ENCODE data around the gene EARS2.
"Not testable (repeated sequence)": the region's sequence is repeated elsewhere in the genome, so short reads cannot be mapped to it uniquely, and the experiment has no call there.

EARS2 gene

GRCh38 chr16:23566724-23567123, 9.6 kb upstream of the EARS2 start:
- no peak for DNase-seq

DNA sequence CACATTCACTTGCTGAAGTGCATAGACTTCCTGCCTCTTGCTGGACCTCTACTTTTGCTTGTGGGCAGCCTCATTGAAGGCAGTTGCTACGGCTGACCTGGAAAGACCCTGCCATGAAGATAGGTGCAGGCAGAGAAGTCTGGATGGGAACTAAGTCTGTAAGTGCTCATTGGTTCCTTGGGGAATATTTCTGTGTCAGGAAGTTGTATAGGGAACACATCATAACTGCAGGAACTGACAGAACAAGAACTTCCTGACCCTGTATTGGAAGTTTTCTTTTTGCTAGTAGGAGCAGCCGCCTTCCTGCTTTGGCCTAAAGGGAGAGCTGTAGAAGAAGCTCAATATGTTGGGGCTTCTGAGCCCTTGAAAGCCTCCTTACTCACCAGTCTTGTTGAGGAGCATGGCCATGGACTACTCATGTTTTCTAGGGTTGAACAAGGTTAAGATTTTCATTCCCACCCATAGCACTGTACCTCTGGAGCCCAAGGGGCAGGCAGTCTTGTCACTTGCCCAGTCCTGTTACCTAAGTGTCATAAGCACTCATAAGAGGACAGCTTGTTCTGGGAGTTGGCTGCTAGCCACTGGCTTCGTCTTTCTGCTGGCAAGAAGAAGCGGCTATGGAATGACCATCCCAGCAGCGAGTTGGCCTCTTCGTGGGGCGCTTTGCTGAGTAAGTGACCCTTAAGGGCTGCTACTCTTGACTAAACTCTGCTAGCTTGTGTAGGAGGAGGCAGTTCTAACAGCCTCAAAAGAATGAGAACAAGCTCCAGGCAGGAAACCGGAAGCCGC, 7.6 kb upstream of the EARS2 start:
- DNase-seq, result no peak

DNA sequence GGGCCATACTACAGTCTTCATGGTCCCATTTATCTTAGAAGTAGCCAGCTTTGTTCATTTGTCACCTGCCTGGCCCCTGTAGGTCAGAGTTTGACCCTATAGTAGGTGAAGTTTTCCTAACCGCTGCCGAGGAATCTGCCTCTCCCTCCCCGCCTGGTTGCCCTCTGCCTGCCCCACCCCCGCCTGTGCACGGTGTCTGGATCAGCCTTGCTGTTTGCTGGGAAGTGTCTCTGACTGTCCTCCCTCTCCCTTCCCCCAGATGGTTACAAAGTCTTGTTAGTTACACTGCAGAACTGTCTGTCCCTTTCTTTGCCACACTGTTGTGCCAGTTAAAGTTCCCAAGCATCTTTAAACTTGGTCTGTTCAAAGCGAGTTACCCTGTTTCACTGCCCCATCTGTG, 6.0 kb upstream of the EARS2 start:
- DNase-seq, result no peak

DNA sequence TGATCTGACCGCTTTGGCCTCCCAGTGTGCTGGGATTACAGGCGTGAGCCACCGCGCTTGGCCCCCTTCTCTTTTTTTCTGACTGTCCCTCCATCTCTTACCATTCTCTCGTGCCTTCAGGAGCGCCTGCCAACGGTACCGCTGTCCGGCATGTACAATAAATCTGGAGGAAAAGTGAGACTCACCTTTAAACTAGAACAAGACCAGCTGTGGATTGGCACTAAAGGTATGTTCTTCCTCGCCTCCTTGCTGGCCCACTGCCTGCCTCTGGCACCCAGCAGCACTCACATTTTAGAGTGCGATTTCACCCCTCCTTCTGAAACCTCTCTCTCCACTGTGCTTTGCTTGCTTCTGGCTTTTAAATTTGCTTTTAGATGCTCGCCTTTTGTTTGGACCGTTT, 5.4 kb upstream of the EARS2 start:
- DNase-seq, result no peak

DNA sequence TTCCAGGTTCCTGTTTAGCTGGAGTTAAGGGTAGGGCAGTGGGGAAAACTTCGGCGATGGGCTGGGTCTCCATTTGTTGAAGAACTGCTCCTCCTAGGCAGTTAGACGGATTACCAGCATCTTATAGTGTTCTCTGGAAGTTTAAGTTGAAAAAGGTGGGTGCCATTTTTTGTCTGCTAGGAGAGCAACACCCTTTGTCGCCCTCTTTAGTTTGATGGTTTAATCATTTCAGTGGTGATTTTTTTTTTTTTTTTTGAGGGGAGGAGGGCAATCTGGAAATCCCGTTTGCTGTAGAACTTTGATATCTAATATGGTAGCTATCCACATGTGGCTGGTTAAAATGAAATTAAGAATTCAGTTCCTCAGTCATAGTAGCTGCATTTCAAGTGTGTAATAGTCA, 4.4 kb upstream of the EARS2 start:
- DNase-seq, result no peak

GRCh38 chr16:23557779-23558702, 891 bp upstream of the EARS2 start:
- DNase-seq, result no peak

GRCh38 chr16:23554536-23554935, 2.6 kb downstream of the EARS2 start:
- DNase-seq, result no peak

DNA sequence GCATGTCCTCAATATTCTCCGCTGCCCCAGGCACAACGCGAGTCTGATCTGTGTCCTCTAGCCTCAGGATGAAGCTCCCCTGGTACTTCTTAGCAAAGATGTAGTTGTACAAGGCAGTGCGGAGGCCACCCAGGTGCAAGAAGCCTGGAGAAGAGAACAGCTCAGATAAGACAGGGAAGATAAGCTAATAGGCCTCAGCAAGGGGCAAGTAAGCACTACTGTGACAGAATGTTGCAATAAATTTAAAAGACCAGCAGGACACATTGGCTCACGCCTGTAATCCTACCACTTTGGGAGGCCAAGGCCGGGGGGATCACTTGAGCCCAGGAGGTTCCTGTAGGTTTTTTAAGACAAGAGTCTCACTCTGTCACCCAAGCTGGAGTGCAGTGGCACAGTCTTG, 5.0 kb downstream of the EARS2 start:
- no peak for DNase-seq

DNA sequence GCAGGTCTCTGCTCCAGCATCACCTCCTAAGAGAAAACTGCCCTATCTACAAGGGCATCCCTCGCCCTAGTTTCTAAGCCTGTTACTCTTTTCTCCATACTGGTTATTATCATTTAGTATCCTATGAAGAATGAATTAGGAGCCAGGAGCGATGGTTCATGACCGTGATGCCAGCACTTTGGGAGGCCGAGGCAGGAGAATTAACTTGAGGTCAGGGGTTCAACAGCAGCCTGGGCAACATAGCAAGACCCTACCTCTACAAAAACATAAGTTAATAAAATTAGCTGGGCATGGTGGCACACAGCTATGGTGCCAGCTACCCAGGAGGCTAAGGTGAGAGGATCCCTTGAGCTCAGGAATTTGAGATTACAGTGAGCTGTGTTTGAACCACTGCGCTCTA, 7.2 kb downstream of the EARS2 start:
- DNase-seq, result no peak

- no peak for DNase-seq
Measured at GRCh38 chr16:23544436-23544835, 12.7 kb downstream of the EARS2 start.

- DNase-seq, result not testable (repeated sequence)
Measured at GRCh38 chr16:23540817-23541178, 16.4 kb downstream of the EARS2 start.

- DNase-seq, result no peak
Measured at GRCh38 chr16:23539984-23540816, 16.9 kb downstream of the EARS2 start.

DNA sequence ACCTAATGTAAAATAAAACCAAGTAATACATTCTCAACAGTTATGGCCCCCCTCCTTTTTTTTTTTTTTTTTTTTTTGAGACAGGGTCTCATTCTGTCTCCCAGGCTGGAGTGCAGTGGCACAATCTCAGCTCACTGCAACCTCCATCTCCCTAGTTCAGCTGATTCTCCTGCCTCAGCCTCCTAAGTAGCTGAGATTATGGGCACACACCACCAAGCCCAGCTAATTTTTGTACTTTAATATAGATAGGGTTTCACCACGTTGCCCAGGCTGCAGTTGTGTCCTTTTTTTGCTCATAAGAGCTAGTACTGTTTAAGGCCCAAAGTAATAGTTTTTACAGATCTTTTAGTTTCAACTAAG, 18.3 kb downstream of the EARS2 start:
- no peak for DNase-seq

DNA sequence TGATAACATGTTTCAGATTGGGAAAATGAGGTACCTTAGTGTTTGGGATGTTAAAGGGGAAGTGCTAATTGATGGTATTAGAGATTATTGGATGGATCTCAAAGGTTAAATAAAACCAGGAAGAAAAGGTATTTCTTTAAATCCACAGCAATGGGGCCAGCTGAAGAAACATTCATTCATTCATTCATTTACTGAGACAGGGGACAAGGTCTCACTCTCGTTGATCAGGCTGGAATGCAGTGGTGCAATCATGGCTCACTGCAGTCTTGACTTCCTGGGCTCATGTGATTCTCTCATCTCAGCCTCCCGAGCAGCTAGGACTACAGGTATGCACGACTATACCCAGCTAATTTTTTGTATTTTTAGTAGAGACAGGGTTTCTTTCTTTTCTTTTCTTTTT, 19.8 kb downstream of the EARS2 start:
- no peak for DNase-seq

GRCh38 chr16:23535901-23536300, 21.2 kb downstream of the EARS2 start:
- DNase-seq, result no peak

DNA sequence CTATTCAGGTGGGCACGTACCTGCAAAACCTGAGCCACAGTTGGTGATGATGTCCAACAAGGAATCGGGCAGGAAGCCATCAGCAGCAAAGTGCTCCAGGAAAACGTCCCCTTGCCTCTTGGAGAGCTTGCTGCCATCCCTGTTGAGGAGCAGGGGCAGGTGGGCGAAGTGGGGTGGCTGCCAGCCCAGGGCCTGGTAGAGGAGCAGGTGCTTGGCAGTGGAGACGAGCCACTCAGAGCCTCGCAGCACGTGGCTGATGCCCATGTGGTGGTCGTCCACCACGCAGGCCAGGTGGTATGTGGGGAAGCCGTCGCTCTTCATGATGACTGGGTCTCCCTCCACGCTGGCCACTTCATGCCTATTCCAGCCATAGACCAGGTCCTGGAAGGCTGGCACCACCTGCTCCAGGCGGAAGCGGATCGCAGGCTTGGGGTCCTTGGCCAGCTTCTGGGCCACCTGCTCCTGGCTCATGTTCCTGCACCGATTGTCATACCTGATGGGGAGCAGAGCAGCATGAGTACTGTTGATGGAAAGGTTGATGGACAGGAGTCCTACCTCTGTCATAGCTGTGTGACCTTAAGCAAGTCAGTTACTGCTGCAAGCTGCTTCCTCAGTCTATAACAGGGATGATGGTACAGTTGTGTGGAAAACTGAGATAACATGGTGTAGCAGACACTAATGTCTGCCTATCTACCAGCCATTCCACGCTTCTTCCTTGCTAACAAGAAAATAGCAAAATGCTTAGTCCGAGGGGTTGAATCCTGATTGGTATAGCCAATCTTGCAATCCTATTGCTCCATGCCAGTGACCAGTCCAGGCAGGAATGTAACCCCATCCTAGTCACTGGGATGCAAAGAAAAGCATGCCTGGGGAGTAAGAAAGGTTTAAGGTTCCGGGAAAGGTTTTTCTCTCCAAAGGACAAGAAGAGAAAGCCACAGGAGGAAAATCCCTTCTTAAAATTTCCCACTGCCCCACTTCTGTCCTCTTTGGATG, 22.0 kb downstream of the EARS2 start:
- DNase-seq, result no peak

- DNase-seq, result no peak
Measured at GRCh38 chr16:23532448-23532847, 24.7 kb downstream of the EARS2 start.

- no peak for DNase-seq
Measured at GRCh38 chr16:23530062-23530461, 27.1 kb downstream of the EARS2 start.

- no peak for DNase-seq
Measured at GRCh38 chr16:23528644-23529310, 28.4 kb downstream of the EARS2 start.

DNA sequence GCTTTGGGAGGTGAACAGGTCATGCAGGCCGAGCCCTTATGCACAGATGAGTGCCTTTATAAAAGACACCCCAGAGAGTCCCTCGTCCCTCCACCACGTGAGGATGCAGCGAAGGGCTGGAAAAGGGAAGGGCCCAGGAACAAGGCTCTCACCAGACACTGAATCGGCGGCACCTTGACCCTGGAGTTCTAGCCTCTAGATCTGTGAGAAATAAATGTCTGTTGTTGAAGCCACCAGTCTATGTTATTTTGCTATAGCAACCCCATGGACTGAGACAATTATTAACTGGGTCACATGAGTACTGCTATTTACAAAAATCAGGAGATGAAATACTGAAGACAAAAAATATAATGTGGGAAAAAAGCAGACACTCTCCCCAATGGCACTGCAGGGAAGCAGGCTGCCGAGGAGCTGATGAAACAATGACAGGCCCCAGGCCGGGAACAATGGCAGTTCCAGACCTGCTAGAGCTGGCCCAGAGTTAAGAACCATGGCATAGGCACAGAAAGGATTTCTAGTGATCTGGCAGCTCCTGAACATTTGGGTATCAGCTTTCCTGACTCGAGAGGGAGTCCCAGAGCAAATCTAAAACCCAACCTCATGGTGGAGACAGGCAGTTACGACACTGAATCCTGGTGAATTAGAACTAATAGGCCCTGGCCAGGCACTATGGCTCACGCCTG, 29.0 kb downstream of the EARS2 start:
- DNase-seq, result no peak

DNA sequence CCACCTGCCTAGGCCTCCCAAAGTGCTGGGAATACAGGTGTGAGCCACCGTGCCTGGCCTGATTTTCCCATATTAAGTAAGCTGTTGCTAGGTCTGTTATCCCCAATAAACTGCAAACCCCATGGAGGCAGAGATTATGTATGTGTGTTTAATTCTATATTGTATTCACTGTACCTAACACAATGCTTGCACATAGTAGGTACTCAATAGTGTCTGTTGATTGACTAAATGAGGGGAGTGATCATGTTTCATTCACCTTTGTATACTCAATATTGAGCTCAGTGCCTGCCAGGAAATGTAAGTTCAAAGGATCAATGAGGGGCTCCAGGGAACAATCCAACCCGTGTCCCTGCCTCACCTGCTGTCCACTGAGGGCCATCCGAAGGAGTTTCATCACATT, 32.3 kb downstream of the EARS2 start:
- no peak for DNase-seq

All from amniotic stem cell (primary cell).